ENCODE results near the gene PARP8. TPM values are rescaled to one million over a fixed set of nuclear protein-coding genes. Genes with fewer than 3 reads are reported as not detected.
A peak's percentile ranks its signal among the peaks of the same experiment; 100 is the strongest.

PARP8 gene
- total and polyA plus RNA-seq, 10 donors = 14.8 to 137 (median 95.9) TPM

GRCh38 chr5:50853151-50853550 lies 186.7 kb downstream of the PARP8 start:
- H3K36me3 ChIP-seq = no peaks in the 10 kb centered on the region
- intact Hi-C loops (cut with DNase I; ENCODE audit: low total_unique reads) = no loop called here
- DNase-seq = peak; percentile 77
- peak in 1 of 3 donors; percentile 81 for TF ChIP-seq POLR2AphosphoS5 (IDR thresholded peaks at IDR 0.05)
- TF ChIP-seq, protein P1, sequence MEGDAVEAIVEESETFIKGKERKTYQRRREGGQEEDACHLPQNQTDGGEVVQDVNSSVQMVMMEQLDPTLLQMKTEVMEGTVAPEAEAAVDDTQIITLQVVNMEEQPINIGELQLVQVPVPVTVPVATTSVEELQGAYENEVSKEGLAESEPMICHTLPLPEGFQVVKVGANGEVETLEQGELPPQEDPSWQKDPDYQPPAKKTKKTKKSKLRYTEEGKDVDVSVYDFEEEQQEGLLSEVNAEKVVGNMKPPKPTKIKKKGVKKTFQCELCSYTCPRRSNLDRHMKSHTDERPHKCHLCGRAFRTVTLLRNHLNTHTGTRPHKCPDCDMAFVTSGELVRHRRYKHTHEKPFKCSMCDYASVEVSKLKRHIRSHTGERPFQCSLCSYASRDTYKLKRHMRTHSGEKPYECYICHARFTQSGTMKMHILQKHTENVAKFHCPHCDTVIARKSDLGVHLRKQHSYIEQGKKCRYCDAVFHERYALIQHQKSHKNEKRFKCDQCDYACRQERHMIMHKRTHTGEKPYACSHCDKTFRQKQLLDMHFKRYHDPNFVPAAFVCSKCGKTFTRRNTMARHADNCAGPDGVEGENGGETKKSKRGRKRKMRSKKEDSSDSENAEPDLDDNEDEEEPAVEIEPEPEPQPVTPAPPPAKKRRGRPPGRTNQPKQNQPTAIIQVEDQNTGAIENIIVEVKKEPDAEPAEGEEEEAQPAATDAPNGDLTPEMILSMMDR (IDR thresholded peaks at IDR 0.05 in 8 of 11, conservative IDR thresholded peaks at IDR 0.05 in 3 of 11) = no peak
- no peak for TF ChIP-seq POLR2A (IDR thresholded peaks at IDR 0.05)
- whole genome bisulfite sequencing, 5 donors = 31 to 46% (median 40%) methylated on average over 4 of the region's 4 CpGs
- H3K27ac ChIP-seq = peak overlapping the region in 5 of 8 donors; percentile 40 to 68 (median 61)
- peaks cover 0 to 58% (median 25%) of the 10 kb centered on the region in 6 donors for H3K4me1 ChIP-seq
- no peaks in the 10 kb centered on the region for H3K9me3 ChIP-seq
- H3K4me3 ChIP-seq = no peak overlapping the region
- no peaks in the 10 kb centered on the region for H3K27me3 ChIP-seq (replicated peaks in 1 of 7)

DNA sequence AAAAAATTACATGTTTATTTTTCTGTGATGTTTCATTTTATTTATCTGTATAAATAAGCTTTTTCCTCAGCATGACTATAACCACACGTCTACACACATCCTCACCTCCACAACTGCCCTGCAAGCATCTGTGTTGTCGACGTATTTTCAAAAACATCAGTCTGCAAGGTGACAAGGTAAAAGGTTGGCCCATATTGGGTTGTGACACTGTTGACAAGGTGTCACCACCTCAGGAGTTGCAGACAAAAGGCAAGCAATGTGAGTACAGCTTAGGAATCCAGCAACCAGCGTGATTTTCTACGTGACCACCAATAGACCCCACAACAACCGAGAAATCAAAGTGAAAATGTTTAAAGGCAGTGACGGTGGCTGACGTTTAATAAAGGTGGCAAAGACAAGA lies 187.6 kb downstream of the PARP8 start:
- no peaks in the 10 kb centered on the region for H3K27me3 ChIP-seq (replicated peaks in 1 of 7)
- DNase-seq = no peak
- H3K4me1 ChIP-seq = peaks cover 0 to 58% (median 25%) of the 10 kb centered on the region in 6 donors
- intact Hi-C loops (cut with DNase I; ENCODE audit: low total_unique reads) = no loop called here
- H3K4me3 ChIP-seq = no peak overlapping the region
- no peaks in the 10 kb centered on the region for H3K9me3 ChIP-seq
- TF ChIP-seq POLR2AphosphoS5 (IDR thresholded peaks at IDR 0.05) (no peak), POLR2A (IDR thresholded peaks at IDR 0.05) (no peak)
- TF ChIP-seq, protein P1 (IDR thresholded peaks at IDR 0.05 in 8 of 11, conservative IDR thresholded peaks at IDR 0.05 in 3 of 11) = no peak
- WGBS, 5 donors = 92 to 95% (median 94%) methylated on average over 8 of the region's 8 CpGs
- H3K27ac ChIP-seq = peak overlapping the region in 1 of 8 donors; percentile 61
- H3K36me3 ChIP-seq = no peaks in the 10 kb centered on the region

- intact Hi-C loops (cut with DNase I; ENCODE audit: low total_unique reads) = no loop called here
- Histone ChIP-seq H3K27ac (no peak overlapping the region), H3K27me3 (replicated peaks in 1 of 7) (no peaks in the 10 kb centered on the region), H3K4me3 (no peak overlapping the region), H3K36me3 (no peaks in the 10 kb centered on the region), H3K4me1 (peaks cover 0 to 58% (median 25%) of the 10 kb centered on the region in 6 donors), H3K9me3 (no peaks in the 10 kb centered on the region)
- no peak for DNase-seq
- TF ChIP-seq POLR2A (IDR thresholded peaks at IDR 0.05) = no peak
- TF ChIP-seq, protein P1 (IDR thresholded peaks at IDR 0.05 in 8 of 11, conservative IDR thresholded peaks at IDR 0.05 in 3 of 11) = no peak
- no peak for TF ChIP-seq POLR2AphosphoS5 (IDR thresholded peaks at IDR 0.05)
- 72 to 88% (median 86%) methylated on average over 1 of the region's 1 CpG for WGBS, 5 donors
Measured at GRCh38 chr5:50855001-50855400, 188.6 kb downstream of the PARP8 start.

GRCh38 chr5:50856401-50857119 lies 190.1 kb downstream of the PARP8 start:
- H3K9me3 ChIP-seq = no peaks in the 10 kb centered on the region
- no peaks in the 10 kb centered on the region for H3K27me3 ChIP-seq (replicated peaks in 1 of 7)
- no peak for DNase-seq
- H3K4me3 ChIP-seq = no peak overlapping the region
- 14 to 45% (median 43%) methylated on average over 3 of the region's 3 CpGs for WGBS, 5 donors
- intact Hi-C loops (cut with DNase I; ENCODE audit: low total_unique reads) = no loop called here
- H3K4me1 ChIP-seq = peaks cover 0 to 58% (median 25%) of the 10 kb centered on the region in 6 donors
- H3K27ac ChIP-seq = peak overlapping the region in 5 of 8 donors; percentile 23 to 67 (median 55)
- no peak for TF ChIP-seq POLR2A (IDR thresholded peaks at IDR 0.05)
- TF ChIP-seq, protein P1 (IDR thresholded peaks at IDR 0.05 in 8 of 11, conservative IDR thresholded peaks at IDR 0.05 in 3 of 11) = no peak
- TF ChIP-seq POLR2AphosphoS5 (IDR thresholded peaks at IDR 0.05) = no peak
- H3K36me3 ChIP-seq = no peaks in the 10 kb centered on the region

Data from spleen (tissue), 11 donors.